Activated CD4-positive, alpha-beta T cell treated with anti-CD3 and anti-CD28 coated beads for 1 hour (primary cell): ENCODE measurements around the gene RABL6.
"Not testable (repeated sequence)": the region's sequence is repeated elsewhere in the genome, so short reads cannot be mapped to it uniquely, and the experiment has no call there.

Source experiments
- DNase-seq: peaks from one replicate; pipeline ENCODE4 v3.0.0-alpha.2; 2020

RABL6 gene

GRCh38 chr9:136807281-136808074 lies at the start of gene RABL6:
Gene RABL6, plus strand, starts transcription at chr9:136807948. Its CDS starts 249 bp downstream, at chr9:136808197.
- DNase-seq: peak; percentile 74

- no peak for DNase-seq
Measured at GRCh38 chr9:136759001-136759400, 48.7 kb upstream of the RABL6 start.

GRCh38 chr9:136759436-136760325 lies 48.1 kb upstream of the RABL6 start:
- DNase-seq: no peak

GRCh38 chr9:136760424-136760823 lies 47.3 kb upstream of the RABL6 start:
- DNase-seq: no peak

- not testable (repeated sequence) for DNase-seq
Measured at GRCh38 chr9:136760834-136761544, 46.8 kb upstream of the RABL6 start.

- DNase-seq: no peak
Measured at GRCh38 chr9:136761545-136761981, 46.2 kb upstream of the RABL6 start.

- DNase-seq: no peak
Measured at GRCh38 chr9:136762221-136762691, 45.5 kb upstream of the RABL6 start.

- DNase-seq: no peak
Measured at GRCh38 chr9:136762915-136763648, 44.7 kb upstream of the RABL6 start.

GRCh38 chr9:136763649-136764035 lies 44.1 kb upstream of the RABL6 start:
- DNase-seq: no peak

GRCh38 chr9:136764301-136764891 lies 43.4 kb upstream of the RABL6 start, which contains the start of gene LCN15:
Gene LCN15, minus strand, starts transcription at chr9:136764518. Its CDS starts 30 bp downstream, at chr9:136764488.
- no peak for DNase-seq

- no peak for DNase-seq
Measured at GRCh38 chr9:136765041-136765440, 42.7 kb upstream of the RABL6 start.

- not testable (repeated sequence) for DNase-seq
Measured at GRCh38 chr9:136765745-136766409, 41.9 kb upstream of the RABL6 start.

GRCh38 chr9:136766410-136767120 lies 41.2 kb upstream of the RABL6 start:
- not testable (repeated sequence) for DNase-seq

GRCh38 chr9:136769710-136770191 lies 38.0 kb upstream of the RABL6 start:
- no peak for DNase-seq

- no peak for DNase-seq
Measured at GRCh38 chr9:136771907-136772415, 35.8 kb upstream of the RABL6 start.

GRCh38 chr9:136773386-136774044 lies 34.2 kb upstream of the RABL6 start:
- no peak for DNase-seq

- no peak for DNase-seq
Measured at GRCh38 chr9:136774416-136775045, 33.2 kb upstream of the RABL6 start.

GRCh38 chr9:136775191-136775590 lies 32.6 kb upstream of the RABL6 start:
- no peak for DNase-seq

GRCh38 chr9:136776947-136777346 lies 30.8 kb upstream of the RABL6 start:
- no peak for DNase-seq
